MV-4-11 (cell line): ENCODE measurements around the gene CAPN10.

Experiments
- DNase-seq: peaks from one replicate; lab custom pipeline; 2025; lab: John Stamatoyannopoulos, UW

CAPN10 gene

DNA sequence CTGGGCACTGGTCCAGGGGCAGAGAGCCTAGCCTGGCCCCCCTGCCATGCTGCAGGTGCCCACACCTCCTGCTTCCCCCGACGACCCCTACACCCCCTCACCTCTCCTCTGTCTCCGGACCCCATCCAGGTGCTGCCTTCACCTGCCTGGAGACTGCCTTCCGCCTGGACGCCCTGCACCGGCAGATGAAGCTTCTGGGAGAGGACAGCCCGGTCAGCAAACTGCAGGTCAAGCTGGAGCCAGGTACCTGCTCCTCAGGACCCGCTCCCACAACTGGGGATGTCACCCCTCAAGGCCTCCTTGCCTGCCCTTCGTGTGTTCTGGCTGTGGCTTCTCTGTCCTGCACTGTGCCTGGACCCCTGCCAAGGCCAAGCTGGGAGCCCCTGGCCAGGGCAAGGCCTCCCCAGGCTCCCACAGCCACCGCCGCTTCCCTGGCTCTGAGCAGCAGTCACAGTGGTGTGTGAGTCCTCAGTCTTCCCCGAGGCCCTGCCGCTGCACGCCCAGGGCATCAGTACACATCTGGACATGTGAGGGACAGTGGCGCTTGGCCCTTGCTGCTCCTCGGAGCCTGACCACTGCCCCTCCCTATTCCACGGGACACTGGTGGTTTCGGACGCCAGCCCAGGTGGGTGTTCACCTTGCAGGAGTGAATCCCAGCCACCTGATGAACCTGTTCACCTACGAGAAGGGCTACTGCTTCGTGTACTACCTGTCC is 12.0 kb upstream of the CAPN10 start:
- no peak for DNase-seq

DNA sequence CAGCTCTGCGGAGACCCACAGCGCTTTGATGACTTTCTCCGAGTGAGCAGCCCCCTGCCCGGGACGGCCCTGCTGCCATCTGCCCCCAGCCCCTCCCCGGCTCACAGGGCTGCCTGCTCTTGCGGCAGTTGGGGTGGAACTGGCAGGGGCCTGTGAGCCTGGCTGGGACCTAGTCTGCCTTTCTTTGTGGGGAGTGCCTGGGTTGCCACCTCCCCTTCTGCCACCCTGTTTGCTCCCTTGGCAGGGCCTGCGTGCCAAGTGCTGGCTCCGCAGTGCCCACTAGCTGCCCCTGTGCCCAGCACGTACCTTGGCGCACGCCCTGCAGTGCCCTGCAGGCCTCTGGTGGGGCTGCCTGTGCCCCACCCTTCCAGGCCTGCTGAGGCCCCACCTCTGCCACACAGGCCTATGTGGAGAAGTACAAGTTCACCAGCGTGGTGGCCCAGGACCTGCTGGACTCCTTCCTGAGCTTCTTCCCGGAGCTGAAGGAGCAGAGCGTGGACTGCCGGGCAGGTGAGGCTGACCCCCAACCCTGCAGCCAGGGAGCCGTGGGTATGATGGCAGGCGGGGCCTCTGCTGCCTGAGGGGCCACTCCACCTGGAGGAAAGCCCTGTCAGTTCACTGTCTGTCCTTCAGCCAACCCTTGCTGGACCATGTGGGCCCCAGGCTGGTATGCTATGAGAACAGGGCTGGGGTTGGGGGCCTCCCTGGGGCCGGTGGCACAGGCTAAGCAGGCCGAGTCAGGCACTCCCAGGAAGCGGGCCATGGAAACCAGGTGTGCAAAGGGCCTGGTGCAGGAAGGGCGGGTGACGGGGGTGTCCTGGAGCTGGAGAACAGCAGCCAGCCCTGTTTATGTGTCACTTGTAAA is 11.2 kb upstream of the CAPN10 start:
- DNase-seq, result no peak

DNA sequence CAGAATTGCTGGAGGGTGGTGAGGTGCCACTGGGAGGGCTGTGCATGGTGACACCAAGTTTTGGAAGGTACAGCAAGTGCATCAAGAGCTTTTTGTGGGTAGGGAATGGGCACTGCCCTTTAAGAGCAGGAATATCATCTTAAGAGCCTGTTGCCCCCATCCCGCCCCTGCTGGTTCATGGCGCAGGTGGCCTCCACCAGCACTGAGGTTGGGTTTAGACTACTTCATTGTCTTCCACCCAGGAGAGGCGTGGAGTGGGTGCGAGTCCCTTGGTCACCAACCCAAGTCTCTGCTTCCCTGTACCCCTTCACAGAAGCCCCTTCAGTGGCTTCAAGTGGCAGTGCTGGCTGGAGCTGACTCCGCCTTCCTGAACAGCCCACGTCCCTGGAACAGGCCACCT is 10.5 kb upstream of the CAPN10 start:
- DNase-seq, result no peak

DNA sequence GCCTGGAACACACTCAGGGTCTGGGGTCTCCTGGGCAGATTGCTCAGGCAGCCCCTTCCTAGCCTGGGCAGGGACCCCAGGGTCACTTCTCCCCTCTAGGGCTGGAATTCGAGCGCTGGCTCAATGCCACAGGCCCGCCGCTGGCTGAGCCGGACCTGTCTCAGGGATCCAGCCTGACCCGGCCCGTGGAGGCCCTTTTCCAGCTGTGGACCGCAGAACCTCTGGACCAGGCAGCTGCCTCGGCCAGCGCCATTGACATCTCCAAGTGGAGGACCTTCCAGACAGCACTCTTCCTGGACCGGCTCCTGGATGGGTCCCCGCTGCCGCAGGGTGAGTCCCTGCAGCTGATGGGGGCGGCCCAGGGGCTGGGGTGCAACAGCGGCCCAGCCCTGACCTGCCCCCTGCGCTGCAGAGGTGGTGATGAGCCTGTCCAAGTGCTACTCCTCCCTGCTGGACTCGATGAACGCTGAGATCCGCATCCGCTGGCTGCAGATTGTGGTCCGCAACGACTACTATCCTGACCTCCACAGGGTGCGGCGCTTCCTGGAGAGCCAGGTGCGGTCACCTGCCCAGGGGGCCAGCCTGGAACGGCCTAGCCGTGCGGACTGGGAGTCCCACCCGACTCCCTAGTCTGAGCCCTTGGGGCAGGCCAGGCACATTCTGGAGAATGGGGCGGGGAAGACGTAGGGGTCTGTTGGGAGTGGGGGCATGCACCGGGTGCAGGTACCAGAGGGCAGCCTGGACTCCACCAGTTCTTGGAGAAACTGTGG is 9.9 kb upstream of the CAPN10 start:
- no peak for DNase-seq

DNA sequence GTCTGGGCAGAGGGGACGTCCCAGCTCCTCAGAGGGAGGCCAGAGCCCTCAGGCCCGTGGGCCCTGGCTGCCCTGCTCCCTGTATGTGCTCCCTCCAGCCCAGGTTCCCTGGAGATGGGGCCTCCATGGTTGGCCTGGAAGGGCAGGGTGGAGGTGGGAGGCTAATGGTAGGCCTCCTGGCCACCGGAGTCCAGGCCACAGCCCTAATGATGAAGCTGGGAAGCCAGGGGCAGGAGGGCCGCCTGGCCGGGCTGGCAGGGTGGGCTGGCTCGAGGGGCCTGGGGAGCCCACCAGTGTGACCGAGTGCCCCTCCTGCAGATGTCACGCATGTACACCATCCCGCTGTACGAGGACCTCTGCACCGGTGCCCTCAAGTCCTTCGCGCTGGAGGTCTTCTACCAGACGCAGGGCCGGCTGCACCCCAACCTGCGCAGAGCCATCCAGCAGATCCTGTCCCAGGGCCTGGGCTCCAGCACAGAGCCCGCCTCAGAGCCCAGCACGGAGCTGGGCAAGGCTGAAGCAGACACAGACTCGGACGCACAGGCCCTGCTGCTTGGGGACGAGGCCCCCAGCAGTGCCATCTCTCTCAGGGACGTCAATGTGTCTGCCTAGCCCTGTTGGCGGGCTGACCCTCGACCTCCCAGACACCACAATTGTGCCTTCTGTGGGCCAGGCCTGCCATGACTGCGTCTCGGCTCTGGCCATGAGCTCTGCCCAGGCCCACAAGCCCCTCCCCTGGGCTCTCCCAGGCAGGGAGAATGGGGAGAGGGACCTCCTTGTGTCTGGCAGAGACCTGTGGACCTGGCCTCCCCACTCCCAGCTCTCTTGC is 9.0 kb upstream of the CAPN10 start:
- DNase-seq, result no peak

GRCh38 chr2:240578110-240578450 is 8.5 kb upstream of the CAPN10 start:
- no peak for DNase-seq

- DNase-seq, result no peak
These were observed 8.0 kb upstream of the CAPN10 start for GRCh38 chr2:240578488-240578887.

- DNase-seq, result no peak
These were observed 7.3 kb upstream of the CAPN10 start for GRCh38 chr2:240579071-240579762.

DNA sequence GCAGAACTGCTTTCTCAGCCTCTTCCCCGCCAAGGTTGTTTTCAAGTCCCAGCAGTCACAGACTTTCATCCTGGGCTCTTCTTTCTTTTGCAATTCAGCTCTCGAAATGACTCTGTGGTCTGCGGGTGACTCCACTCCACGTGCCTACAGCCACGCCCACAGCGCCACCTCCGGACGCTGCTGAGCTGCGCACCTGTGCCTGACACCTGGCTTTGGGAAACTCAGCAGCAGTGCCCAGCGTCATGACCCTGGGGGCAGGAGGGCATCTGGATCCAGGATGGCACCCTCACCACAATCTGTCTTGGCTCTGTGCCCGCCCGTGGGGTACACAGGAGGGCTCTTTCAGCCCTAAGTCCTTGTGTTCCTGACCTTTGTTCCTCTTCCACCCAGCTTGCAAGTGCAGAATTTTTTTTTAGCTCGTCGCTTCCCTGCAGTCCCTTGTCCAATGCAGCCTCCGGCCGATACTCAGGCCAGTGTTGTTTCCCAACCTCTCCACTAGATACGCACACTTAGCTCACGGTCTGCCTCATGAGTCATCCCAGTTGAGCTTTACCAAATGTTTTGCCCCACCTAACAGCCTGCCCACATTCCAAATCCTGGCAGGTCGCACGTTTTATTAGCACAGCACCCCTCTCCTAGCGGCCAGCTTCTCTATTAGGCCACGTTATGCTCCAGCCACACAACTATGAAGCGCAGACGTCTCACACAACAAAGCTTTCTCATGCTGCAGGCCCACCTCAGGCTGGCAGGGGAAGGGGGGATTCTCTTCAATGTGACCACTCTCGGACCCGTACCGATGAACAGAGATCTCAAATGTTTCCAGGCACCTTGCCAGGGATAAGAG is 6.5 kb upstream of the CAPN10 start:
- DNase-seq, result peak; percentile 90

DNA sequence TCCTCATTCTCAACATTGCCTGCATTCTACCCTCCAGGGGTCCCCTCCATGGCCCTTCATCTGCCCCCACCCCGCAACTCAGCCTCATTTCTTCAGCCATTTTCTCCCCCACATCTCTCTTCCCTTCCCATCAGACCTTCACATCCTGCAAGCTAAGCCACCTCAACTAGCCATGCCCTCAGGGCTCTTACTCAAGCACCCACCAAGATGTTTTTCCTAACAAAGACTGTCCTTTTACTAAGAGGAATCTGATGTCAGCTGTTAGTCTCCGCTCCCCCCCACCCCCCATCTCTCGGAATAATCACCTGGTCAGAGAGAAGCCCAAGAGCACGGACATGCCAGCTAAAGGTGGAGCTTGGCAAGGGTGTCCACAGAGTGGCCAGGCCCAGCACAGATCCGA is 4.7 kb upstream of the CAPN10 start:
- DNase-seq, result no peak

GRCh38 chr2:240582781-240583180 is 3.8 kb upstream of the CAPN10 start:
- DNase-seq, result no peak

GRCh38 chr2:240583774-240584173 is 2.8 kb upstream of the CAPN10 start:
- no peak for DNase-seq

GRCh38 chr2:240584486-240585031 is 2.0 kb upstream of the CAPN10 start:
- peak; percentile 99 for DNase-seq

GRCh38 chr2:240585101-240585500 is 1.4 kb upstream of the CAPN10 start:
- no peak for DNase-seq

DNA sequence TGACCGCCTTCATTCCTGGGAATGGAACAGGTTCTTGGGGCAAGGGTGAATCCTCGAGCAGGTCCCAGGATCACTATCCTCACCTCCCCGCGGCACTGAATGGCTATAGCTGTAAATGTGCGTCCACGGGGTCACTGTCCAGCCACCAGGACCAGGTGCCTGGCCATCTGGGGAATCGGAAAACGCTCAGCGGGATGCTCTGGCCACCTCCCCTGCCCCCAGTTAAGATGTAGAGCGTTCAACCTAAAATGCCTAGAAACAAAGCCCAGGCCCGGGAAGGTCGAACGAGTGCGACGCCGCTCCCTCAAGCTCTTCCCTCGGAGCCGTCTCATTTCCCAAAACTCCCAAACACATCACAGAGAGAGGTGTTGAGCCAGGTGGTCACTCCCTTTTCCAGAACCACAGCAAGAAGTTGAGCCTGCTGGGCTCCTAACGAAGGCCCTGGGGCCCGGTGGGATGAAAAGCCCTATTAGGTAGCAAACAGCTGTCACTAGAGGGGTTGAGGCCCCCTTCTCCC is 795 bp upstream of the CAPN10 start:
- DNase-seq, result no peak

DNA sequence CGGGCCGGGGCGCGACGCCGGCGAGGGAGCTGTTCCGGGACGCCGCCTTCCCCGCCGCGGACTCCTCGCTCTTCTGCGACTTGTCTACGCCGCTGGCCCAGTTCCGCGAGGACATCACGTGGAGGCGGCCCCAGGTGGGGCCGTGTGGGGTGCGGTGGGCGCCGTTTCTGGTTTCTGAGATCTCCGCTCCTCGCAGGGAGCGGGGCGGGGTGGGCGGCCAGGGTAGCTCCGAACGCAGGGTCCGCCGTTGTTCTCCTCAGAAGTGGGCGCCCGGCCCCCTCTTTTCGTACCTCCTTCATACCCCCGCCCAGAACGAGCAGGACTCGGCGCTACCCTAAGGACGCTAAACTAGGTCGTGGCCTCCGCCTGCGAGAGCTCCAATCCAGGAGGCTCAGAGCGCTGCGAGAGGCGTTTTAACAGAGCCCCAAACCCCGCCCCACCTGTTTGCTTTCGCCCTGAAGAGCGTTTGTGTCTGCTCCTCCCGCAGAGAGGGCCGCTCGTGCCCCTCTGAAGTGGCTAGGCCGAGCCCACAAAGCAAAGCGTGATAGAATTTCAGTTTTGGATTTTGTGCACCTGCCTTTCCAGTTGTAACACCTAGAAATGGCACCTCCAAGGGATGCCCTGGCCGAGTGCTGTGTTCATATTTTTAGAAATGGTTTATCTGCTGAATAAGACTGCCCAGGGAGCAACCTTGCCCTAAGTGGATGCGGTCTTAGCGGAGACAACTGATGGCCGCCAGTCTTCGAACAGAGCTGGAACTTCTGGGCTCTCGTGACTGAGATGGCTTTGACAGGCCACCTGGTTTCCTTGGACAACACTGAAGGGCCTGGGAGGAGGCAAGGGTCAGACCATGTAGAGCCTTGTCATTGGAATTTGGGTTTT is 626 bp downstream of the CAPN10 start:
- no peak for DNase-seq

DNA sequence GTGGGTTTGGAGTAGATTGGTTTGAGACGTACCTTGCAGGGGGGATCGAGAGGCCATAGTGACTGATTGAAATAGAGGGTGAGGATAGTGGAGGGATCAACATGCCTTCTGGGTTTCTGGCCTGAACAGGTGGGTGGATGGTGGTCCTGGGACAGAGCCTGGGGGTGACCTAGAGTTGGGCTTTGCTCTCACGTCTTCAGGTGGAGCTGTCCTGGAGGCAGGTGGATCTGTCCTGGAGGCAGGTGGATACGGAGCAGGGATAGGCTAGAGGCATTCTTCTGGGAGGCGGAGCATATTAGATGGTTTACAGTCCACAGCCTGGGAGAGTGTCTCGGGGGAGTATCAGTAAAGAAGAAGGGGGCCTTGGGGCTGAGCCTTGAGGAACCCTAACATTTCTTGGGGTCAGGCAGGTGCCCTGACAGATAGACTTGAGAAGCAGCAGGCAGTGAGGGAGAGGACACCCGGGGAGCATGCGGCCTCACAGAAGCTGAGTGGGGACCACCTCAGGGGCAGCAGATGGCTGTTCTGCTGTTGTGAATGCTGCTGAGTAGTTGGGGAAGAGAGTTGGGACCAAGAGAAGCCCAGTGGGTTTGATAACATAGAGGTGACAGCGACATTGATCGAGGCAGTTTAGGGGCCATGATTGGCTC is 1.6 kb downstream of the CAPN10 start:
- DNase-seq, result no peak

- DNase-seq, result no peak
These were observed 2.1 kb downstream of the CAPN10 start for GRCh38 chr2:240588669-240589068.
